Ureter (tissue), 1 donor: ENCODE measurements around the gene PFN2. TPM values are rescaled to one million over a fixed set of nuclear protein-coding genes. Genes with fewer than 3 reads are reported as not detected.
"Not testable (repeated sequence)": the region's sequence is repeated elsewhere in the genome, so short reads cannot be mapped to it uniquely, and the experiment has no call there.

Source experiments
- DNase-seq: peaks from one replicate; pipeline ENCODE4 v3.0.0-alpha.2; 2020; ENCODE audit warnings: low spot score
- total RNA-seq: library from RNA; stranded (reverse); gene quantifications from one replicate; pipeline ENCODE4 v1.2.4, GENCODE V29; 2023
- donor health status: DM: yes; HTN: yes; CAD: no.

The PFN2 gene
- total RNA-seq, 1 donor from 2014 or later, result 169 TPM

DNA sequence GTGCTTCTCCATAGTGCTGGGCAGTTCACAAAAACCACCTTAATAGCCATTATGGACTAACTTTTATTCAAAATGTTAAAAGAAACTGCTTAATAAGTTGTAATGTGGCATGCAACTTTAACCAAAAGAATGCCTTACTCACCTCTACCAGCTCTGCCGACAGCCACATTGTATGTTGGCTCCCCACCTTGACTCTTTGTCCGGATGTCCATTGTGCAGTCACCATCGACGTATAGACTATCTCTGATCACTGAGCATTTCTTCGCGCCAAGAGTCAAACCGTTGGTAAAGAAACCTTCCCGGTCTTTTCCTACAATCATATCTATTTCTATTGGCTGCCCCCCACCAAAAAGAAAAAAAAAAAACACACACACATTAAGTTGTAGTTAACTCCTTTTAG lies 2.5 kb downstream of the PFN2 start:
- DNase-seq, result no peak

DNA sequence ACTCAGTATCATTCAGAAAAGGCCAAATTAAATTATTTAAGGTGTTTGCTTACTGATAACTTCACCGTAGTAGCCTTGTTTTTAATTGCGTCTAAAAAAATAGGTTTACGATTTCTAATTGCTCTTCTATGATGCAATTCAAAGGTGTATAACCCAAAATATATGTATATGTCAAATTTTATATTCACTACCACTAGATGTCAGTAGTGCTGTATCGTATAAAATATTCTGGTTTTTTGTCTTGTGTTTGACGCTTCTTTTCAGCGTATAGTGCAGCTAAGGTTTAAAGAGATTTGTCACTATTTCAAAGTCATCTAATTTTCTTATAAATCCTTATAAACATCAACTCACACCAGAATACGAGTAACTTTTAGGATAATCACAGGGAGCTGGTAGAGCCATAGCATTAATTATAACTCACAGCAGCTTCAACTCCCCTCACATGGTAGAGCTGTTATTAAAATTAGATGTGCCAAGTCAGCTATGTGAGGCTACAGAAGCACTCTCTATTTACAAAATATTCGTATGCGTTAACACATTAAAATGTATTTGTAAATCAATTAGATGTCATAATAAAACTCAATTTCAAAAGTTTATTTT lies 3.5 kb downstream of the PFN2 start:
- DNase-seq, result no peak

DNA sequence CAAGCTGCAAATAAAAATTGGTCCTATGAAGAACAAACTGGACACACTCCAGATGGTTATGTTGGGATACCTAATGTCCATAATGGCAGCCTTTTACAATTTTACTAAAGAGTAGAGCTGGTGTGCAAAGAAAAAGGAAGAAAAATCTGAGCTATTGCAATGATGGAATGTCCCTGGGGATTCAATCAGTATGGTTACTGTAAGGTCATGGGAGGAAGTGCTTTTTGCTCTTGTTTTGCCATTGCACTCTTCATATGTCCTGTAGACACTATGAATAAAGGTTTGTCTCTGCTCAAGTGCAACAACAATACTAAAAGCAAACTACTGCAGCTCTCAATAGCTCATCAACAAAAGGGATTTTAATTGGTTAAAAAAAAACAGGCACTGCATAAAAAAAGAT lies 5.4 kb downstream of the PFN2 start:
- DNase-seq, result no peak

DNA sequence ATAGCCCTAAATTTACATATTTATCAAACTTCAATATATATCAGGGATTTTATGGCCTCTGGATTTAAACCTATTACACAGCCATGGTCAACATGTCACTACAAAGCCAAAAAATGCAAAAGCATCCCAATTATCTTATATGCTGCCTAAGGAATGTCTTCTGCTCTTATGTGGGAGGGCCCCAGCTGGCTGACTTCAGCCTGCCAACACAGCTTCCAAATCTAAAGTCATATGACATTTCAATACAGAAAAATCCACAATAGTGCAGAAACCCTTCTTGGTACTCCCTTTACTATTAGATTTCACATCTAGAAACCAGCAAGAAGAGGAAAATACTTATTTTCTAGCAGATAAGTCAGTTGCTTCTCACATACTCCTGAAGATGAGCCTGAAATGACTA lies 6.4 kb downstream of the PFN2 start:
- no peak for DNase-seq

DNA sequence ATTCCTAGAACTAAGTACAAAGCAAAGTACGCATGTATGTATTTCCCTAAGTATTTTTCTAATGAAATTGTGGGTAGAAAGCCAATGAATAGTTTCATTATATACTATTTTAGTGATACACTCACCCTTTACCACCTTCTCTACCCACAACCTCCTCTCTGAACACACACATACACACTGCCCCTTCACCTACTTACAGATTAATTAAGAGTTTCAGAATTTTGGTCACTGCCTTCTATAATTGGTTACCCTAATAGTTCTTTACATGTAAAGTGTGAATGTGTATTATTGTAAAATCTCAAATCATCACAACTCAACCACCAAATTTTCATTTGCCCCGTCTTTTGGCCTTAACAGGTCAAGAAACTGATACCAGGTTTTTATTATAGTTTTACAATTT lies 7.2 kb downstream of the PFN2 start:
- DNase-seq, result no peak

DNA sequence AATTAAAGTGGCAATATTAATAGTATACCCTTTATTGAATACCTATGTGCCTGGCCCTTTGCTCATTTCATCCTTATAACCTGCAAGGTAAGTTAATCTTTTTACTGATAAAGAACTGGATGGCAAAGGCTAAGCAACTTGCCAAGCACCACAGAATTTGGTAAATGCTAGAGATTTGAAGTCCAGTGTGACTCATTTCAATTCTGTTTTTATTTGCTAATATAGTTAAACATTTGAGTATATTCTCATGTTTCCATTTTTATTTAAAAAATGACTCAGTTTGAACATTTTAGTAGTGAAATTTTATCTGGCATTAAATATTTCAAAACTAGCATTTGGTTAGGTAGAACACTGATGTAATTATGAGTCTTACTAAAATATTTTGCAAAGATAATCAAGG lies 11.3 kb downstream of the PFN2 start:
- DNase-seq, result no peak

DNA sequence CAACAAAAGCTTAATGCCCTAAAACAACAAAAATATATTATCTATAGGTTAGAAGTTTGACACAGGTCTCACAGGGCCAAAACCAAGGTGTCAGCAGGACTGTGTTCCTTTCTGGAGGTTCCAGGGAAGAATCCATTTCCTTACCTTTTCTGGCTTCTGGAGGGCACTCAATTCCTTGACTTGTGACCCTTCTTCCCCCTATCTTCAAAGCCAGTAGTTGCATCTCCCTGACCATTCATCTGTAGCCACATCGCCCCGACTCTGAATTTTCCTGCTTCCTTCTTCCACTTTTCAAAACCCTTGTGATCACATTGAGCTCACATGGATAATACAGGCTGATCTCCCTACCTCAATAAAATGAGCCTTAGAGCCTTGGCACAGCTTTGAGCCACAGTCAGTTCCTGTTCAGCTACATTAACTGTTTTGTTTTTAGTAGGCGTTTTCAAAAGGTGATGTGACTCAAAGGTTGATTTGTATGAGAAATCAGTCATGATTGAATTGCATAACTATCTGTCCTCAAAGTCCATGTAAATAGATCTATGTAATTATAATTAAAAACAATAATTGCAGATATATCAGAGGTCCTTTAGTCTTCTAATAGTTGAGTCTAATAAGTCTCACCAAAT lies 12.4 kb downstream of the PFN2 start:
- no peak for DNase-seq

DNA sequence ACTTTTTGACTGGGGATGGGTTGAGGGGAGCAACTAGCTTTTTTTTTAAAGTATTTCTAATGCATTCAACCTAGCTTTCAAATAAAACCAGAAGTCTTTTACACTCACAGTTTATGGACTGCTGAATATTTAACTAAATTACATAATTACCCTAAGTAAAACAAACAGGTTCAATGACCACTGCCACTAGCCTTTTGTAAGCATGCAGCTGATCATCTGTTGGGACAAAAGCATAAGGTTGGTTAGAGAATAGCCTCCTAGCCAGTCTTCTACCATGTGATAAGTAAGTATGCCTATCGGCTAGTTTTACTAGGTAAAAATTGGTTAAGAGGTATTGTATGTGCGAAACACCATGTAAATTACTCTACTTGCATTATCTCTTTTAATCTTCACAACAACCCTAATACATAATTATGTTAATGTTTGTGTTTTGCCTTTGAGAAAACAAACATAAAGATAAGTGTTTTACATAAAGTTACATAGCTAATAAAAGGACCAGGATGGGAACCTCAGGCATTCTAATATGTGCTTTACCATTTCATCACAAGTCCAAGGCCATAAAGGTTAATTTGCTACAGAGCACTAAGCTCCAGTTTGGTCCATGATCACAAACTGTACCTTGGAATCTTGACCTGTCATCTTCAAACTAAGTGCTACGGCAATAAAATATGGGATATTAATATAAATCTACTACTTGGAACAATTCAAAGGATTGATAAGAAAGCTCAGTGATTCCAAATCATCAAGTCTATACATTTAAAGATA lies 13.2 kb downstream of the PFN2 start:
- DNase-seq, result no peak

DNA sequence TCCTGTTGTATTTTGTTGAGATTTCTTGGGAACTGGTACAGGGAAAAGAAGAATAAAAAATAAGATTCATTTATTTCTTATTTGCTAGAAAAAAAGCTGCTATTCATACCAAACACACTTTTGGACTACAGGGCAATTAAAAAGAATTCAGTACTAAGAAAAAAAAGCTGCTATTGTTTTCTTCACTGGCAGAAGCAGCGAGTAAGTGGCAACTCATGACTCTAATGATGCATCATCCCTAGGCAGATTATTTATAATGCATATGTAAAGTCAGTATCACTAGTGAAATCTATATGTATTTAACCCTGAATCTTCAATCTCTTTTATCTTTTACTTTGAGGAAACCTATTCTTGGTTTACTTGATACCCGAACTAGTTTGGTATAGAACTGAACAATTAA lies 15.2 kb downstream of the PFN2 start:
- no peak for DNase-seq

DNA sequence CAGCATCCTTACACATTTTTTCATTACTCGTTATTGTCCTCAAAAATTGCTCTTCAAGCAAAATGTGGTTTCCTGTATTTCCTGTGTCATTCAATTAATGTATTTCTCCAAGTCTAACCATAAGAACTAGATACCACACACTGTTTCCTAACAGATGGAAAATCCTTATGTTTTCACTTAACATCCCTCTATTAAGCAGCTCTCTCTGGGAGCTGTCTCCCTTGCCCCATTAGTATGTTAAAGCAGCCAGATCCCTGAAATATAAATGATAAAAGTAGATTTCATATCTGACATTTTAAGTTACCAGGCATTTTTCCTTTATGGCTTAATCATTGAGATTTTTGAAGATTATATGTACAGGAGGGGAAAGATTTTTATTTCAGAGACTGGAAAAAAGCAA lies 15.9 kb downstream of the PFN2 start:
- DNase-seq, result no peak

DNA sequence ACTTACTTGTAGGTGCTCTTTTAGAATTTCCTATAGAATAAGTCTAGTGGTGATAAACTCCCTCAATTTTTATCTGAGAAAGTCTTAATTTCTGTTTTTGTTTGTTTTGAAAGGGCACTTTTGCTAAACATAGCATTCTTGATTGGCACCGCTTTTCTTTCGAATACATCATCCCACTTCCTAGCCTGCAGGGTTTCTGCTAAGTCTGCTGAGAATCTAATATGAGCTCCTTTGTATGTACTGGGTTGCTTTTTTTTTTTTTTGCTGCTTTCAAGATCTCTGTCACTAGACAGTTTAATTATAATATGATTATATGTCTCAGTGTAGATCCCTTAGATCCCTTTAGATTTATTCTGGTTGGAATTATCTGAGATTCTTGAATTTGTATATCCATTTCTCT lies 21.5 kb downstream of the PFN2 start:
- DNase-seq, result no peak

DNA sequence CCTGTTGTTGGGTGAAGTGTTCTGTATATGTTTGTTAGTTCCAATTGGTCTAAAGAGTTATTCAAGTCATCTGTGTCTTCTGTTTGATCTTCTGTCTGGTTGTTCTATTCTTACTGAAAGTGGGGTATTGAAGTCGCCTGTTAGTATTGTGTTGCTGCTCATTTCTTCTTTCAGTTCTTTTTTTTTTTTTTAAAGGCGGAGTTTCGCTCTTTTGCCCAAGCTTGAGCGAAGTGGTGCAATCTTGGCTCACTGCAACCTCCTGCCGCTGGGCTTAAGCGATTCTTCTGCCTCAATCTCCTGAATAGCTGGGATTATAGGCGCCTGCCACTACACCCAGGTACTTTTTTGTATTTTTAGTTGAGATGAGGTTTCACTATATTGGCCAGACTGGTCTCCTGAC lies 23.5 kb downstream of the PFN2 start:
- DNase-seq, result no peak

DNA sequence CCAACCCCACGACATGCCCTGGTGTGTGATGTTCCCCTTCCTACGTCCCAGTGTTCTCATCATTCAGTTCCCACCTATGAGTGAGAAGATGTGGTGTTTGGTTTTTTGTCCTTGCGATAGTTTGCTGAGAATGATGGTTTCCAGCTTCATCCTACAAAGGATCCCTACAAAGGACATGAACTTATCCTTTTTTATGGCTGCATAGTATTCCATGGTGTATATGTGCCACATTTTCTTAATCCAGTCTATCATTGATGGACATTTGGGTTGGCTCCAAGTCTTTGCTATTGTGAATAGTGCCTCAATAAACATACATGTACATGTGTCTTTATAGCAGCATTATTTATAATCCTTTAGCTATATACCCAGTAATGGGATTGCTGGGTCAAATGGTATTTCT lies 26.7 kb downstream of the PFN2 start:
- not testable (repeated sequence) for DNase-seq

DNA sequence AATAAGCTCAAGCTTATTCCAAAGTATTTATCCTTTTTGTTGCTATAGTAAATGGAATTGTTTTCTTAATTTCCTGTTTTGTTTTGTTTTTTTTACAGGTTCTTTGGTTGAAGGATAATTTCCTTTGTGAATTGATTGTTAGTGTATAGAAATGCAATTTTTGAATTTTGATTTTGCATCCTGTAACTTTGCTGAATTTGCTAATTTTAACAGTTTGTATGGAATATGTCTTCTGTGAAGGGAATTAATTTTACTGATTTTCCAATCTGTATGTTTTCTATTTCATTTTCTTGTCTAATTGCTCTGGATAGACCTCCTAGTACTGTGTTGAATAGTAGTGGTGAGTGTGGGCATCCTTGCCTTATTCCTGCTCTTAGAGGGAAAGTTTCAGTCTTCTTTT lies 28.3 kb downstream of the PFN2 start:
- DNase-seq, result no peak

DNA sequence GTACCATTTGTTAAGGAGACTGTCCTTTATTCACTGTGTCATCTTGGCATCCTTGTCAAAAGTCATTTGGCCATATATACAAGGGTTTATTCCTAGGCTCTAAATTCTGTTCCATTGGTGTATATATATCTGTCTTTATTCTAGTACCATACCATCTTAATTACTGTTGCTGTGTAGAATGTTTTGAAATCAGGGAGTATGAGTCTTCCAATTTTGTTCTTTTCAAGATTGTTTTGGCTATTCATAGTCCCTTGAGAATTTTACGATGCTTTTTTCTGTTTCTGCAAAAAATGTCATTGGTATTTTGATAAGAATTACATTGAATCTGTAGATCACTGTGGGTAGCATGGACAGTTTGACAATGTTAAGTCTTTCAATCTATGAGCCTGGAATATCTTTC lies 28.7 kb downstream of the PFN2 start:
- DNase-seq, result no peak

DNA sequence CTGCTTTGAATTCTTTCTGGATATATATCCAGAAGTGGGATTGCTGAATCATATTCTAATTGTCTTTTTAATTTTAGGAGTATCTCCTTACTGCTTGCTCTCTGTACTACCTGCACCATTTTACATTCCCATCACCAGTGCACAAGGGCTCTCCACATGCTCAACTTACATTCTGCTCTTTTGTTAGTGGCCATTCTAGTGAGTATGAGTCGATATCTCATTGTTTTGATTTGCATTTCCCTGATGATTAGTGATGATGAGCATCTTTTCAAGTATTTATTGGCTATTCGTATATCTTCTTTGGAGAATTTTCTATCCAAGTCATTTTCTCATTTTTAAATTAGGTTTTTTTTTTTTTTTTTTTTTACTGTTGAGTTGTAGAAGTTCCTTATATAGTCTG lies 29.5 kb downstream of the PFN2 start:
- no peak for DNase-seq

DNA sequence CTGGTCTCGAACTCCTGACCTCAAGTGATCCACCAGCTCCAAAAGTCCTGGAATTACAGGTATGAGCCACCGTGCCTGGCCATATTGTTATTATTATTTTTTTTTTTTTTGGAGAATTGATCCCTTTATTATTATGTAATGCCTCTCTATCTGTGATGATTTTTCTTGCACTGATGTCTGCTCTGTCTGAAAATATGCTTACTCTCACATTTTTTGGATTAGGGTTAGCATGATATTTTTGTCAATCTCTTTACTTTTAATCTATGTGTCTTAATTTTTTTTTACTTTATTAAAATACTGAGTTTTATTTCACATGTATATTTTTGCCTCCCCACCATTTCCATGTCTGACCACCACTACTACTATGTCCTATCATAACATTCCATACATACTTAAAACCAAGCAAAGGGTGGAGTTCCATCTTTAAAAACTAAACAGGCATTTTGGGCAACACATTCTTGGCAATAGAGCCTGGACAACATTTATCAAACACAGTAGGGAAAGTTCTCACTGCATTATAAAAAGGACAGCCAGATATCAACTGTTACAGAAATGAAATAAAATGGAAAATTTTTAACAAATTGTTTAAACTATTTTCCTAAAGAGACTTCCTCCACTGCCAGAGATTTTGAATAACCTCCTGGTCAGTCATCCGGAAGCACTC lies 32.2 kb downstream of the PFN2 start:
- DNase-seq, result not testable (repeated sequence)

DNA sequence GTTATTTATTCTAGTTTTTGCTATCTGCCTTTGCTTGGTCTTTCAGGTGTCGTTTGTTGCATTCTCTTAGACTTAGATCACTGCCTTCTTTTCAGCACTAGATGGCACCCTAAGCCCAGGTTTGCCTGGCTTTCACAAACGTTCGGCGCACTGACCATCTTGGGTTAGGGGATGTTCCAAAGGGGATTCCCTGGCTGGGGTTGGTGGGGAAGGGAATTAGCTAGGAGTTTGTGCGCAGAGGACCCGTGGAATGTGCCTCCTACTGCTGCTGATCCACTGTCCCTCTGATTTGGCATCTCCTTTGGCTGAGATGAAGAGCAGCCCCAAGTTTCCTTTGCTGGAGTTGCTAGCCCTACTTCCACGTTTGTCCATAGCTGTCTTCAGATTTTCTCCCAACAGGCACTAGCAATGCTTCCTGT lies 33.9 kb downstream of the PFN2 start:
- DNase-seq, result no peak

DNA sequence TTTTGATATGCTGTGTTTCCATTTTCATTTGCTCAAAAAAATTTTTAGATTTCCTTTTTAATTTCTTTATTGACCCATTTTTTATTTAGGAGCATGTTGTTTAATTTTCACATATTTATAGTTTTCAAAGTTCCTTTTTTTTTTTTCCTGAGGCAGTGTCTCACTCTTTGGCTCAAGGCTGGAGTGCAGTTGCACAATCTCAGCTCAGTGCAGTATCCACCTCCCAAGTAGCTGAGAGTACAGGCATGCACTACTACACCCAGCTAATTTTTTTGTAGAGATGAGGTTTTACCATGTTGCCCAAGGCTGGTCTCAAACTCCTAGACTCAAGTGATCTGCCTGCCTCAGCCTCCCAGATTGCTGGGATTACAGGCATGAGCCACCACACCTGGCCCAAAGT lies 36.2 kb downstream of the PFN2 start:
- no peak for DNase-seq

DNA sequence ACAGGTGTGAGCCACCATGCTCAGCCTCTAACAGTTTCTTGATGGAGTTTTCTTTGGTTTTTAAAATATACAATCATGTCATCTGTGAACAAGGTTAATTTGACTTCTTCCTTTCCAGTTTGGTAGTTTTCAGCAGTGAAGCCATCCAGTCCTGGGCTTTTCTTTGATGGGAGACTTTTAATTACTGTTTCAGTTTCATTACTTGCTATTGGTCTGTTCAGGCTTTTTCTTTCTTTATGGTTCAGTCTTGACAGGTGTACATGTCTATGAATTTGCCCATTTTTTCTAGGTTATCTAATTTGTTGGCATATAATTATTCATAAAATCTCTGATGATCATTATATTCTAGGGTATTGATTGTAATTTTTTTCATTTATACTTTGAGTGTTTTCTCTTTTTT lies 36.8 kb downstream of the PFN2 start:
- no peak for DNase-seq

DNA sequence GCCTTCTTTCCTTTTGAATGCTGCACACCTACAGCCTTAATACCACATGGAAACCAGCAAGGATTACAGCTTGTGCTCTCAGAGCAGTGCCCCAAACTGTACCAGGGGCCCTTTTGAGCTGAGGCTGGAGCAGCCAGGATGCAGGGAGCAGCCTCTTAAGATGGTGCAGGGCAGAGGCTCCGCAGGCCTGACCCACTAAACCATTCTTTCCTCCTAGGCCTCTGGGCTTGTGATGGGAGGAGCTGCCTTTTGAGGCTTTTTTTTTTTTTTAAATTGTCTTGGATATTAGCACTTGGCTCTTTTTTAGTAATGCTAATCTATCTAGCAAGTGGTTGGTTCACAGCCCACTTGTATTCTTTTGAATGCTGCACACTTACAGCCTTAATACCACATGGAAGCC lies 37.7 kb downstream of the PFN2 start:
- no peak for DNase-seq

DNA sequence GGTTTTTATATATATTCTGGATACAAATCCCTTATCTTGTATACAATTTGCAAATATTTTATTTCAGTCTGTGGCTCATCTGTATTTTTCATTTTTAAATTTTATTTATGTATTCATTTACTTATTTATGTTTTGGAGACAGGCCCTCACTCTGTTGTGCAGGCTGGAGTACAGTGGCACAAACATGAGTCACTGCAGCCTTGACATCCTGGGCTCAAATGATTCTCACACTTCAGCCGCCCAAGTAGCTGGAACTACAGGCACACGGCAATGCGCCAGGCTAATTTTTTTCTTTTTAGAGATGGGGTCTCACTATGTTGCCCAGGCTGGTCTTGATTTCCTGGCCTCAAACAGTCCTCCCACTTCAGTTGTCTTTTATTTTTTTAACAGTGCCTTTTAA lies 50.6 kb downstream of the PFN2 start:
- DNase-seq, result no peak

DNA sequence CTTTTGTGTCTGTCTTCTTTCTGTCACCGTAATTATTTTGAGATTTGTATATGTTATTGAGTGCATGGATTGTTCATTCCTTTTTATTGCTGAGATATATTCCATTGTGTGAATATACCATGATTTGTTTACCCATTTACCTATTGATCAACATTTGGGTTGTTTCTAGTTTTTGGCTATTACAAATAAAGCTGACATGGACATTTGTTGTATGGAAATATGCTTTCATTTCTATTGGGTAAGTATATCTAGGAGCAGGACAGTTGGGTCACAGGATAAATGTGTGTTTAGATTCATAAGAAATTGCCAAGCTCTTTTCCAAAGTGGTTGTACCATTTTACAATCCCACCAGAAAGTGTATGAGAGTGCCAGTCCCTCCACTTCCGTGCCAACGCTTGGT lies 51.2 kb downstream of the PFN2 start:
- no peak for DNase-seq
